Measurements from ENCODE around the gene SFMBT1. TPM values are rescaled to one million over a fixed set of nuclear protein-coding genes. Genes with fewer than 3 reads are reported as not detected.

SFMBT1 gene
- total and polyA plus RNA-seq, 11 donors: 3.4 to 18.8 (median 14.3) TPM

GRCh38 chr3:53026382-53027162, 19.3 kb downstream of the SFMBT1 start:
- DNase-seq (no peak), ATAC-seq (peak in 2 of 4 donors; percentile 37 to 48)
- no peaks in the 10 kb centered on the region for H3K27me3 ChIP-seq
- no peaks in the 10 kb centered on the region for H3K36me3 ChIP-seq
- H3K4me3 ChIP-seq: no peak overlapping the region
- no peaks in the 10 kb centered on the region for H3K9me3 ChIP-seq
- H3K27ac ChIP-seq: peak overlapping the region in 3 of 12 donors; percentile 26 to 47 (median 32)
- intact Hi-C loops (cut with DNase I): no loop called here
- WGBS, 4 donors: 79 to 82% (median 80%) methylated on average over 10 of the region's 10 CpGs
- TF ChIP-seq CTCF (IDR thresholded peaks at IDR 0.05) (no peak), POLR2A (IDR thresholded peaks at IDR 0.05) (no peak)
- peaks cover 0 to 29% (median 8%) of the 10 kb centered on the region in 12 donors for H3K4me1 ChIP-seq

GRCh38 chr3:53024315-53024714, 21.6 kb downstream of the SFMBT1 start:
- Histone ChIP-seq H3K27me3 (no peaks in the 10 kb centered on the region), H3K9me3 (no peaks in the 10 kb centered on the region), H3K4me3 (no peak overlapping the region), H3K36me3 (no peaks in the 10 kb centered on the region), H3K27ac (no peak overlapping the region), H3K4me1 (peaks cover 0 to 29% (median 7%) of the 10 kb centered on the region in 12 donors)
- ATAC-seq (no peak), DNase-seq (no peak)
- intact Hi-C loops (cut with DNase I): no loop called here
- WGBS, 4 donors: 81 to 83% (median 83%) methylated on average over 6 of the region's 6 CpGs
- TF ChIP-seq CTCF (IDR thresholded peaks at IDR 0.05) (no peak), POLR2A (IDR thresholded peaks at IDR 0.05) (no peak)

- no peaks in the 10 kb centered on the region for H3K36me3 ChIP-seq
- no peaks in the 10 kb centered on the region for H3K9me3 ChIP-seq
- intact Hi-C loops (cut with DNase I): no loop called here
- H3K4me1 ChIP-seq: peaks cover 0 to 29% (median 8%) of the 10 kb centered on the region in 12 donors
- no peaks in the 10 kb centered on the region for H3K27me3 ChIP-seq
- TF ChIP-seq POLR2A (IDR thresholded peaks at IDR 0.05): no peak
- no peak for TF ChIP-seq CTCF (IDR thresholded peaks at IDR 0.05)
- ATAC-seq (no peak), DNase-seq (no peak)
- H3K27ac ChIP-seq: no peak overlapping the region
- whole genome bisulfite sequencing, 4 donors: 88 to 93% (median 90%) methylated on average over 4 of the region's 4 CpGs
- no peak overlapping the region for H3K4me3 ChIP-seq
Observed at GRCh38 chr3:53023072-53023823, 22.6 kb downstream of the SFMBT1 start.

GRCh38 chr3:53022647-53023046, 23.2 kb downstream of the SFMBT1 start:
- no peaks in the 10 kb centered on the region for H3K36me3 ChIP-seq
- intact Hi-C loops (cut with DNase I): no loop called here
- no peak overlapping the region for H3K27ac ChIP-seq

More at GRCh38 chr3:53022647-53023046, 23.2 kb downstream of the SFMBT1 start:
- no peak for ATAC-seq
- DNase-seq: no peak
- no peak overlapping the region for H3K4me3 ChIP-seq
- H3K9me3 ChIP-seq: no peaks in the 10 kb centered on the region
- no peaks in the 10 kb centered on the region for H3K27me3 ChIP-seq
- WGBS, 4 donors: 95 to 97% (median 96%) methylated on average over 3 of the region's 3 CpGs
- peaks cover 0 to 24% (median 6%) of the 10 kb centered on the region in 12 donors for H3K4me1 ChIP-seq
- TF ChIP-seq CTCF (IDR thresholded peaks at IDR 0.05): no peak
- no peak for TF ChIP-seq POLR2A (IDR thresholded peaks at IDR 0.05)

All from heart left ventricle (tissue), 16 donors.